Loucy (cell line): ENCODE measurements around the gene KIF21A.

Source experiments
- H2AFZ ChIP-seq: fragments of 200-600 bp; sonication (generic); 2 replicates; pipeline ENCODE4 v1.6.0; 2016; ENCODE audit warnings: antibody characterized with exemption, mild to moderate bottlenecking, low read length, moderate library complexity
- H3F3A ChIP-seq: fragments of 200-600 bp; 2 replicates; pipeline ENCODE4 v1.6.0; 2016; ENCODE audit warnings: antibody characterized with exemption, low read depth, mild to moderate bottlenecking
- H3K27me3 ChIP-seq: fragments of 200-600 bp; sonication (generic); 2 replicates; pipeline ENCODE4 v1.6.1; 2014; ENCODE audit warnings: low read length, mild to moderate bottlenecking; ENCODE audit not compliant: insufficient read depth, poor library complexity, severe bottlenecking
- H3K36me3 ChIP-seq: fragments of 200-600 bp; sonication (generic); 2 replicates; pipeline ENCODE4 v1.6.1; 2016; ENCODE audit warnings: low read length; ENCODE audit not compliant: insufficient read depth
- H3K4me1 ChIP-seq: fragments of 200-600 bp; sonication (generic); 2 replicates; pipeline ENCODE4 v1.5.1; 2014; ENCODE audit warnings: low read length, mild to moderate bottlenecking; ENCODE audit not compliant: insufficient read depth, poor library complexity, severe bottlenecking
- H3K4me2 ChIP-seq: fragments of 200-600 bp; sonication (generic); 2 replicates; pipeline ENCODE4 v1.6.0; 2014; ENCODE audit warnings: antibody characterized with exemption, low read length, low read depth, mild to moderate bottlenecking; ENCODE audit not compliant: poor library complexity, severe bottlenecking
- H3K4me3 ChIP-seq: fragments of 200-600 bp; sonication (generic); 2 replicates; pipeline ENCODE4 v1.5.1; 2014; ENCODE audit warnings: low read length, mild to moderate bottlenecking, mixed read lengths; ENCODE audit not compliant: poor library complexity, severe bottlenecking
- H3K79me2 ChIP-seq: fragments of 200-600 bp; sonication (generic); 2 replicates; pipeline ENCODE4 v1.6.1; 2014; ENCODE audit warnings: low read length; ENCODE audit not compliant: insufficient read depth
- H3K9ac ChIP-seq: fragments of 200-600 bp; sonication (generic); 2 replicates; pipeline ENCODE4 v1.6.0; 2014; ENCODE audit warnings: mild to moderate bottlenecking, low read depth, low read length, moderate library complexity; ENCODE audit not compliant: poor library complexity, severe bottlenecking
- H3K9me2 ChIP-seq: fragments of 200-600 bp; sonication (generic); replicated peaks from 2 replicates; pipeline ENCODE4 v1.6.1; 2016; ENCODE audit warnings: low read depth, low read length, mixed read lengths
- H3K9me3 ChIP-seq: fragments of 200-600 bp; sonication (generic); 2 replicates; pipeline ENCODE4 v1.6.1; 2014; ENCODE audit warnings: mild to moderate bottlenecking, antibody characterized with exemption, low read length, low read depth; ENCODE audit not compliant: insufficient read depth
- H4K20me1 ChIP-seq: fragments of 200-600 bp; sonication (generic); 2 replicates; pipeline ENCODE4 v1.6.0; 2014; ENCODE audit warnings: antibody characterized with exemption, low read length, mild to moderate bottlenecking; ENCODE audit not compliant: insufficient read depth, poor library complexity, severe bottlenecking
- EZH2phosphoT487 ChIP-seq: fragments of 200-600 bp; IDR thresholded peaks from 2 replicates; pipeline ENCODE4 v1.6.1; 2018; ENCODE audit warnings: antibody characterized with exemption, mild to moderate bottlenecking, moderate library complexity, borderline replicate concordance
- TF ChIP-seq, protein P1 (sequence below): fragments of 200-600 bp; sonication (generic); conservative IDR thresholded peaks from 2 replicates; pipeline ENCODE4 v1.5.1; 2014; ENCODE audit warnings: mild to moderate bottlenecking, antibody characterized with exemption, low read length

Gene KIF21A

DNA sequence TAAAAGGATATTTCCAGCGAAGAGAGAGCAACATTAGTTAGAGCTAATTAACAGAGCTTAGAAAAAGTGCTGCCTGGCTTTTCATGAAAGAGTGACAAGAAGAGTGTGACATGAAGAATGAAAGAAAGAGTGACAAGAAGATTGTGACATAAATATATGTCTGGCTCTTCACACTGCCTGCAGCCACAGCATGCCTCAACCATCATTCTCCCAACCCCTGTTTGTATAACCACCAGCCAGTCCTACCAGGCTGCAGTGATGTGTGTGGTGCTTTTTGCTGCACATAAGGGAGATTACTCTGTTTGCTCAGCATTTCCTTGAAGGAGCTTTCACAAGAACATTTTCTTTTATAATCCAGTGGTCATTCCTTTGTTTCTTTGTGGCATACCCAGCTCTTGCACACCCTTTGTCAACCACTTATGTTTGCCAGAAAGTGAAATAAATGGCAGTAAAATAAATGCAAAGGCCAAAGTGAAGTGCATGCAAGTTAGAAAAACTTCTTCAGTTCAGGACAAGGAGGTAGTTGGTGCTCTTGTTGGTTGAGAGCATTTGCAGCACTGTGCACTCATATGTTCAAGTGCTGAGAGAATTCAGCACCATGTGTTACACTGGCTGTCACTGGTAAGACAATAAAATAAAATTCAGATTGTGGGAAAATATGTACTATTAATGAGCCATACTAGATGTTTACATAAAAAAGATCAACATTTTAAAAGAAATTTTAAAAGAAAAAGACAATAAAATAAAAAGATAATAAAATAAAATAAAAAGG, 50.6 kb downstream of the KIF21A start:
- Histone ChIP-seq H3K4me1 (no peaks in the 10 kb centered on the region), H3K36me3 (no peaks in the 10 kb centered on the region), H3K27me3 (no peaks in the 10 kb centered on the region), H3K4me3 (no peak overlapping the region), H4K20me1 (no peaks in the 10 kb centered on the region), H3F3A (no peaks in the 10 kb centered on the region), H3K9ac (no peak overlapping the region), H3K9me3 (no peaks in the 10 kb centered on the region), H3K4me2 (no peak overlapping the region), H3K79me2 (no peaks in the 10 kb centered on the region), H2AFZ (no peak overlapping the region), H3K9me2 (no peaks in the 10 kb centered on the region)
- TF ChIP-seq EZH2phosphoT487 = no peak
- TF ChIP-seq, protein P1, sequence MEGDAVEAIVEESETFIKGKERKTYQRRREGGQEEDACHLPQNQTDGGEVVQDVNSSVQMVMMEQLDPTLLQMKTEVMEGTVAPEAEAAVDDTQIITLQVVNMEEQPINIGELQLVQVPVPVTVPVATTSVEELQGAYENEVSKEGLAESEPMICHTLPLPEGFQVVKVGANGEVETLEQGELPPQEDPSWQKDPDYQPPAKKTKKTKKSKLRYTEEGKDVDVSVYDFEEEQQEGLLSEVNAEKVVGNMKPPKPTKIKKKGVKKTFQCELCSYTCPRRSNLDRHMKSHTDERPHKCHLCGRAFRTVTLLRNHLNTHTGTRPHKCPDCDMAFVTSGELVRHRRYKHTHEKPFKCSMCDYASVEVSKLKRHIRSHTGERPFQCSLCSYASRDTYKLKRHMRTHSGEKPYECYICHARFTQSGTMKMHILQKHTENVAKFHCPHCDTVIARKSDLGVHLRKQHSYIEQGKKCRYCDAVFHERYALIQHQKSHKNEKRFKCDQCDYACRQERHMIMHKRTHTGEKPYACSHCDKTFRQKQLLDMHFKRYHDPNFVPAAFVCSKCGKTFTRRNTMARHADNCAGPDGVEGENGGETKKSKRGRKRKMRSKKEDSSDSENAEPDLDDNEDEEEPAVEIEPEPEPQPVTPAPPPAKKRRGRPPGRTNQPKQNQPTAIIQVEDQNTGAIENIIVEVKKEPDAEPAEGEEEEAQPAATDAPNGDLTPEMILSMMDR = no peak

DNA sequence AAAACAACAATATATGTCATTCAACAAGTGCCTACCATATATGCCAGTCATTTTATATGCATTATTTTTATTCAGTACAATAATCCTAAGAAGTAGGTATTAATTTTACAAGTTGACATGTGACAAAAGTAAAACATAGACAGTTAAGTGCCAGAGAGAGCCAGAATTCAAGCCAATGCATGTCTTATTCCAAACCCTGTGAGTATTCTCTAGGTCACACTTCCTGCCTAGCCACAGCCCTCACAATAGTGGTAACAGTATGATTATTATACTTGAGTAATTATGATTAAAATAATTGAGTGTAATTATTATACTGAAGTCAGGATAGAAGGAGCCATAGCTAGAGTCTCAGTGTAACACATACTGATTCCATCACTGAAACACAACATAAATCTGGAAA, 52.2 kb downstream of the KIF21A start:
- Histone ChIP-seq H3F3A (no peaks in the 10 kb centered on the region), H3K9ac (no peak overlapping the region), H3K4me1 (no peaks in the 10 kb centered on the region), H3K4me2 (no peak overlapping the region), H3K4me3 (no peak overlapping the region), H3K36me3 (no peaks in the 10 kb centered on the region), H2AFZ (no peak overlapping the region), H3K9me2 (no peaks in the 10 kb centered on the region), H3K79me2 (no peaks in the 10 kb centered on the region), H3K9me3 (no peaks in the 10 kb centered on the region), H4K20me1 (no peaks in the 10 kb centered on the region), H3K27me3 (no peaks in the 10 kb centered on the region)
- TF ChIP-seq EZH2phosphoT487 = no peak
- TF ChIP-seq, protein P1 = no peak

DNA sequence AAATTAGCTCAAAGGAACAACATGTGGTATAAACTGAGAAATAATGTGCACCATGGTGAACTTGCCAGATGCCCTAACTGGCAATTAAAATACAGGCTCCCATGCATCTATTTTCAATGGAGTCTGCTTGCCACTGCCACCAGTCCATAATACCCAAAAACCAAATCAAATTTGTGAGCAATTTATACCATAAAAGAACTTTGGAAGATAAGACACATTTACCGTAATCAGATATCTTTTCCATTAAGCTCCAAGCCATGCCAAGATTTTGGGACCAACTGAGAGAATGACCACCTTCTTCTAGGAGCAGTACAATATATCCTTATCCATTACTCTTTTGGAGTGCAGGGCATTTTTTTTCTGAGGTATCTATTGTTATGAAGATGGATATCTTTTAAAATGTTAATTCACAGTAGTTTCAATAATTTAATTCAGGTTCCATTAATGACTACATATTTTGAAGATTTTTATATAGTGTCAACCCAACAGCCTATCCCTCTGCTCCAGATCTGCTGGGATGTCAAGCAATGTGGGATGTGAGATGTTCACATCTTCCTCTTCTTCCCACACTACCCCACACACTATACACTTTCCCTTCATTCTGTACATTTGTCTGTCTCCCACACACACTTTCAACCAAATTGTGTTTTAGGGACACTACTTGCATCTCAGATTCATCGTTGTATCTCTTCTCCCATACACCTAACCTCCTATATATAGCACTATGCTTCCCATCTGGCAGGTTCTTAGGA, 53.3 kb downstream of the KIF21A start:
- Histone ChIP-seq H3K36me3 (no peaks in the 10 kb centered on the region), H3K9me3 (no peaks in the 10 kb centered on the region), H3K79me2 (no peaks in the 10 kb centered on the region), H3F3A (no peaks in the 10 kb centered on the region), H3K4me1 (no peaks in the 10 kb centered on the region), H3K4me3 (no peak overlapping the region), H3K9ac (no peak overlapping the region), H4K20me1 (no peaks in the 10 kb centered on the region), H2AFZ (no peak overlapping the region), H3K27me3 (no peaks in the 10 kb centered on the region), H3K9me2 (no peaks in the 10 kb centered on the region), H3K4me2 (no peak overlapping the region)
- TF ChIP-seq EZH2phosphoT487 = no peak
- TF ChIP-seq, protein P1 = no peak
